ENCODE measurements around the gene RAB40A. TPM values are rescaled to one million over a fixed set of nuclear protein-coding genes. Genes with fewer than 3 reads are reported as not detected.

Gene RAB40A
- total RNA-seq, 1 experiment from 2014 or later, result not detected

DNA sequence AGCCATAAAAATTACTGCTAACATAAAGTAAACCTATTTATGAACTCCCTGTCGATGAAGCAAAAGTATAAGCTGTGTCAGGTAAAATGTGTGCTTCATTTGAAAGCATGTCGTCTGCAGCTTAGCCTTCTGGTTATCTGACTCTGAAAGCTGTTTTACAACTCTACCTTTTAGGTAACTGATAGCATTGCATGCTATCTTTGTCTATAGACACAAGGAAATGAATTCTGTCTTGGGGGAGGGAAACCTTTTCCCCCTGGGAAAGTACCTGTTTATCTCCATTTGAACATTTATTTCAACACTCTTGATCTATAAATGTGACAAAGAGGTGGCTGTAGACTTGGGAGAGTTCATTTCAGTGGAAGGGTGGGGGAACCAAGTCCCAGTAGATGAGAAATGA lies 51.4 kb downstream of the RAB40A start:
- H3K4me1 Mint-ChIP-seq, result peaks cover 3 to 7% of the 10 kb centered on the region in 2 experiments; a peak in 3 of 4 replicates
- Histone ChIP-seq H2BK5ac (ENCODE audit: insufficient read length, low read length) (no peak overlapping the region), H2BK12ac (ENCODE audit: insufficient read length, low read depth, low read length) (no peak overlapping the region), H3K79me2 (ENCODE audit: insufficient read depth, low read length) (no peaks in the 10 kb centered on the region; the same call in 1 of the 2 replicates), H3K56ac (ENCODE audit: insufficient read length, low read depth, low read length) (no peak overlapping the region), H3K9ac (ENCODE audit: extremely low read depth, insufficient read length, low read length) (no peak overlapping the region), H3K79me1 (ENCODE audit: insufficient read depth, low read depth, low read length, poor library complexity, severe bottlenecking) (no peaks in the 10 kb centered on the region), H2AK5ac (ENCODE audit: insufficient read length, low read length) (no peak overlapping the region), H3K27me3 (ENCODE audit: insufficient read depth, low read length) (no peaks in the 10 kb centered on the region), H3T11ph (ENCODE audit: low read length) (no peak overlapping the region), H3K23me2 (ENCODE audit: insufficient read length, low read depth, low read length, poor library complexity, severe bottlenecking) (no peaks in the 10 kb centered on the region), H3K27ac (ENCODE audit: insufficient read length, low read depth, low read length) (no peak overlapping the region), H2BK15ac (ENCODE audit: low read depth, low read length) (no peak overlapping the region), H4K5ac (ENCODE audit: insufficient read length, low read depth, low read length) (no peak overlapping the region), H3K9me3 (ENCODE audit: control insufficient read depth, low read depth, low read length) (no peaks in the 10 kb centered on the region), H3K4me2 (ENCODE audit: insufficient read depth, insufficient read length, low read length) (no peak overlapping the region), H3K18ac (ENCODE audit: insufficient read length, low read depth, low read length) (no peak overlapping the region), H3K4ac (ENCODE audit: low read depth, low read length) (no peak overlapping the region), H2BK120ac (ENCODE audit: low read depth, low read length, poor library complexity, severe bottlenecking) (no peak overlapping the region), H4K20me1 (ENCODE audit: control insufficient read depth, insufficient read depth, insufficient read length) (no peaks in the 10 kb centered on the region), H2AFZ (ENCODE audit: low read length) (no peak overlapping the region), H3K23ac (ENCODE audit: insufficient read length, low read depth, low read length) (no peak overlapping the region), H4K8ac (replicated peaks; ENCODE audit: insufficient read length, low read depth, low read length) (no peak overlapping the region), H3K4me1 (ENCODE audit: insufficient read depth, low read length) (no peaks in the 10 kb centered on the region), H2BK20ac (ENCODE audit: low read depth, low read length, poor library complexity, severe bottlenecking) (no peak overlapping the region), H4K91ac (ENCODE audit: insufficient read length, low read depth, low read length) (no peak overlapping the region), H3K14ac (ENCODE audit: insufficient read depth, low read length) (no peak overlapping the region)
- WGBS (ENCODE audit: extremely low coverage, insufficient read length, low lambda C conversion rate), result no CpG with 5 or more reads among the region's 2 CpGs
- DNase-seq, result no peak
- peaks cover 0 to 54% of the 10 kb centered on the region in 2 experiments; a peak in 2 of 5 replicates for H3K9me3 Mint-ChIP-seq
- no peak overlapping the region for H3K27ac Mint-ChIP-seq
- TF ChIP-seq, protein P1, sequence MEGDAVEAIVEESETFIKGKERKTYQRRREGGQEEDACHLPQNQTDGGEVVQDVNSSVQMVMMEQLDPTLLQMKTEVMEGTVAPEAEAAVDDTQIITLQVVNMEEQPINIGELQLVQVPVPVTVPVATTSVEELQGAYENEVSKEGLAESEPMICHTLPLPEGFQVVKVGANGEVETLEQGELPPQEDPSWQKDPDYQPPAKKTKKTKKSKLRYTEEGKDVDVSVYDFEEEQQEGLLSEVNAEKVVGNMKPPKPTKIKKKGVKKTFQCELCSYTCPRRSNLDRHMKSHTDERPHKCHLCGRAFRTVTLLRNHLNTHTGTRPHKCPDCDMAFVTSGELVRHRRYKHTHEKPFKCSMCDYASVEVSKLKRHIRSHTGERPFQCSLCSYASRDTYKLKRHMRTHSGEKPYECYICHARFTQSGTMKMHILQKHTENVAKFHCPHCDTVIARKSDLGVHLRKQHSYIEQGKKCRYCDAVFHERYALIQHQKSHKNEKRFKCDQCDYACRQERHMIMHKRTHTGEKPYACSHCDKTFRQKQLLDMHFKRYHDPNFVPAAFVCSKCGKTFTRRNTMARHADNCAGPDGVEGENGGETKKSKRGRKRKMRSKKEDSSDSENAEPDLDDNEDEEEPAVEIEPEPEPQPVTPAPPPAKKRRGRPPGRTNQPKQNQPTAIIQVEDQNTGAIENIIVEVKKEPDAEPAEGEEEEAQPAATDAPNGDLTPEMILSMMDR (conservative IDR thresholded peaks at IDR 0.05), result no peak
- H3K36me3 Mint-ChIP-seq (ENCODE audit: insufficient read depth in 1 of 3, low read depth in 3 of 3), result no peaks in the 10 kb centered on the region; a peak in 1 of 7 replicates
- no peak overlapping the region for H3K4me3 Mint-ChIP-seq
- H3K27me3 Mint-ChIP-seq (ENCODE audit: low read depth), result no peaks in the 10 kb centered on the region; the same call in 1 of the 2 replicates
